OCI-LY3 (cell line): ENCODE data around the gene SGIP1.

ENCODE experiments used
- H2AFZ ChIP-seq: fragments of 200-600, 300-600 bp; shearing (Covaris generic); 2 replicates; pipeline ENCODE4 v1.6.0; 2014; ENCODE audit warnings: antibody characterized with exemption, low read depth, low read length
- H3K27ac ChIP-seq: fragments of 200-600, 300-600 bp; sonication (generic); 2 replicates; pipeline ENCODE4 v1.5.1; 2014; ENCODE audit warnings: mild to moderate bottlenecking, low read length, moderate library complexity, mixed read lengths
- H3K27me3 ChIP-seq: fragments of 200-600, 300-600 bp; sonication (generic); 2 replicates; pipeline ENCODE4 v1.6.1; 2014; ENCODE audit warnings: low read depth, low read length, mixed read lengths
- H3K36me3 ChIP-seq: fragments of 200-600, 300-600 bp; sonication (generic); replicated peaks from 2 replicates; pipeline ENCODE3; 2014; ENCODE audit warnings: low read depth, low read length, mixed read lengths
- H3K4me1 ChIP-seq: fragments of 300-600, 200-600 bp; sonication (generic); 2 replicates; pipeline ENCODE4 v1.6.1; 2014; ENCODE audit warnings: low read length, mixed read lengths
- H3K4me2 ChIP-seq: fragments of 200-600, 300-600 bp; sonication (generic); 2 replicates; pipeline ENCODE4 v1.6.1; 2014; ENCODE audit warnings: low read length, mixed read lengths
- H3K4me3 ChIP-seq: fragments of 300-600, 200-600 bp; sonication (generic); 2 replicates; pipeline ENCODE4 v1.5.1; 2014; ENCODE audit warnings: antibody characterized with exemption, mild to moderate bottlenecking, low read length, moderate library complexity
- H3K79me2 ChIP-seq: fragments of 300-600, 200-600 bp; shearing (Covaris generic); 2 replicates; pipeline ENCODE4 v1.6.1; 2014; ENCODE audit warnings: mild to moderate bottlenecking, low read length, mixed read lengths
- H3K9ac ChIP-seq: fragments of 300-600, 200-600 bp; shearing (Covaris generic); 2 replicates; pipeline ENCODE4 v1.6.0; 2014; ENCODE audit warnings: mild to moderate bottlenecking, low read length, moderate library complexity
- H3K9me3 ChIP-seq: fragments of 200-600, 300-600 bp; shearing (Covaris generic); 2 replicates; pipeline ENCODE4 v1.6.1; 2014; ENCODE audit warnings: low read length, mixed read lengths; ENCODE audit not compliant: insufficient read depth
- H4K20me1 ChIP-seq: fragments of 200-600, 300-600 bp; sonication (generic); 2 replicates; pipeline ENCODE4 v1.6.1; 2016; ENCODE audit warnings: low read length, mixed read lengths; ENCODE audit not compliant: insufficient read depth
- EZH2phosphoT487 ChIP-seq: fragments of 200-600 bp; shearing (Covaris generic); IDR thresholded peaks from 2 replicates; pipeline ENCODE4 v1.6.1; 2018; ENCODE audit warnings: antibody characterized with exemption, mixed run types, low read depth
- TF ChIP-seq, protein P1 (sequence below): fragments of 200-600, 300-600 bp; sonication (generic); IDR thresholded peaks from 2 replicates; pipeline ENCODE4 v1.5.1; 2014; ENCODE audit warnings: antibody characterized with exemption, low read length, low read depth

SGIP1 gene

DNA sequence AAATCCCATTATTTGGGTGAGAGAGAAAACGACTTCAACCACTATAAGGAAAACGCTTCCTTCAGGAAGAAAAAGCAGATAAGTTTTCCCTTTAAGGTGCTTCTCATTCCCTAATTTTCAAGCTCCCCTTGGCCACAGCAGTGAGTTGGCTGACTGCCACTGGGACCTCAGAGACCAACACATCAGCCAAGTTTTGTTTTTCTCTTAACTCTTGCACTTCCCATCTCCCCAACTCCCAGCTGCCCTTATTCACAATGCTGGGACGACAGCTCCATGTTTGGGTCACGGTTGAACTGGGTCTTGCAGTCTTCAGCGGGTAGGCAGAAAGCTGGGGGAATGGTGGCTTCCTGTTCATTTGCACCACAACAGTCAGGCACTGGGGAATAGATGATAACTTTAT is 18.9 kb downstream of the SGIP1 start:
- no peak overlapping the region for H3K4me3 ChIP-seq
- H2AFZ ChIP-seq = no peak overlapping the region
- H4K20me1 ChIP-seq = no peaks in the 10 kb centered on the region
- no peaks in the 10 kb centered on the region for H3K79me2 ChIP-seq
- H3K36me3 ChIP-seq = no peaks in the 10 kb centered on the region
- no peak overlapping the region for H3K9ac ChIP-seq
- H3K27me3 ChIP-seq = no peaks in the 10 kb centered on the region
- H3K4me2 ChIP-seq = no peak overlapping the region
- no peak overlapping the region for H3K27ac ChIP-seq
- no peaks in the 10 kb centered on the region for H3K4me1 ChIP-seq
- H3K9me3 ChIP-seq = no peaks in the 10 kb centered on the region
- TF ChIP-seq, protein P1, sequence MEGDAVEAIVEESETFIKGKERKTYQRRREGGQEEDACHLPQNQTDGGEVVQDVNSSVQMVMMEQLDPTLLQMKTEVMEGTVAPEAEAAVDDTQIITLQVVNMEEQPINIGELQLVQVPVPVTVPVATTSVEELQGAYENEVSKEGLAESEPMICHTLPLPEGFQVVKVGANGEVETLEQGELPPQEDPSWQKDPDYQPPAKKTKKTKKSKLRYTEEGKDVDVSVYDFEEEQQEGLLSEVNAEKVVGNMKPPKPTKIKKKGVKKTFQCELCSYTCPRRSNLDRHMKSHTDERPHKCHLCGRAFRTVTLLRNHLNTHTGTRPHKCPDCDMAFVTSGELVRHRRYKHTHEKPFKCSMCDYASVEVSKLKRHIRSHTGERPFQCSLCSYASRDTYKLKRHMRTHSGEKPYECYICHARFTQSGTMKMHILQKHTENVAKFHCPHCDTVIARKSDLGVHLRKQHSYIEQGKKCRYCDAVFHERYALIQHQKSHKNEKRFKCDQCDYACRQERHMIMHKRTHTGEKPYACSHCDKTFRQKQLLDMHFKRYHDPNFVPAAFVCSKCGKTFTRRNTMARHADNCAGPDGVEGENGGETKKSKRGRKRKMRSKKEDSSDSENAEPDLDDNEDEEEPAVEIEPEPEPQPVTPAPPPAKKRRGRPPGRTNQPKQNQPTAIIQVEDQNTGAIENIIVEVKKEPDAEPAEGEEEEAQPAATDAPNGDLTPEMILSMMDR = no peak
- TF ChIP-seq EZH2phosphoT487 = no peak

DNA sequence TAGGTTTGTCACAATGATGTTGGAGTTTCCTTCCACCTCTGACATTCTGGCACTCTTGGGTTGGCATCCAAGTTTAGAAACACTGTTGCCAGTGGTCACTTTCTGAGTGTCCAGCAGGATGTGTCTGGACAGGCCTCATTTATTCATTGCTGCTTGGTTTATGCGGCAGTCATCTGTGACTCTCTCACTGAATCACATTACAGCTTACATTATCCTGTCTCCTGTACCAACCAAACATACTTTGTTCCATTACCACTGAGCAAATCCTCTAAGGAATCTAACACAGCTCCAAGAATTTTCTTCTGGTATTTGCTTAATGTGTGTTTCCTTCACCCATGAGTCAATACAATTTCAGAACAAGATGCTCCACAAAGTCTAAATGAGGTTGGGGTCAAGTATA is 19.9 kb downstream of the SGIP1 start:
- no peak overlapping the region for H3K9ac ChIP-seq
- no peaks in the 10 kb centered on the region for H3K9me3 ChIP-seq
- no peak for TF ChIP-seq EZH2phosphoT487
- TF ChIP-seq, protein P1 = no peak
- no peaks in the 10 kb centered on the region for H4K20me1 ChIP-seq
- H2AFZ ChIP-seq = no peak overlapping the region
- H3K4me1 ChIP-seq = no peaks in the 10 kb centered on the region
- no peaks in the 10 kb centered on the region for H3K36me3 ChIP-seq
- no peaks in the 10 kb centered on the region for H3K79me2 ChIP-seq
- H3K27ac ChIP-seq = no peak overlapping the region
- H3K4me2 ChIP-seq = no peak overlapping the region
- H3K4me3 ChIP-seq = no peak overlapping the region
- H3K27me3 ChIP-seq = no peaks in the 10 kb centered on the region

DNA sequence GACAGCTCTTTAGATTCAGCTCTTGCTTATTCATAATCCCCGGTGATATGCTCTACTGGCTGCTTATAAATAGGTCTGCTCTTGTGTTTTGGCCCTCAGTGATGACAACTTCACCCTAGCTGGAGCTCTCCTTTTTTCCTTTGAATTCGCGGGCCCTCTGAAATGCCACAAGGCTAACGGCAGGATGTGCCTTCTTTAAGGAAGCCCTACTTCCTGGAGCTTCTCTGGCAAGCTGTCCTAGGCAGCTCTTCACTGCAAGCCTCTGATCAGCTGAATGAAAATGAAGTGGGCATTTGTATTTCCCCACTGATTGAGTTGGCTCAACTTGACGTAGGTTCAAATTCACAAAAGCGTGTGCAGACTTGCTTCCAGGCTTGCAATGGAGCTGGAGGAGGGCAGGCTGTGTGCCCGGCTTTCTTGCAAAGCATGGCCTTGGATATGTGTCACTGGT is 22.2 kb downstream of the SGIP1 start:
- Histone ChIP-seq H3K27ac (no peak overlapping the region), H3K4me1 (no peaks in the 10 kb centered on the region), H3K4me3 (no peak overlapping the region), H2AFZ (no peak overlapping the region), H3K9me3 (no peaks in the 10 kb centered on the region), H3K27me3 (no peaks in the 10 kb centered on the region), H4K20me1 (no peaks in the 10 kb centered on the region), H3K79me2 (no peaks in the 10 kb centered on the region), H3K4me2 (no peak overlapping the region), H3K36me3 (no peaks in the 10 kb centered on the region), H3K9ac (no peak overlapping the region)
- TF ChIP-seq, protein P1 = no peak
- no peak for TF ChIP-seq EZH2phosphoT487

DNA sequence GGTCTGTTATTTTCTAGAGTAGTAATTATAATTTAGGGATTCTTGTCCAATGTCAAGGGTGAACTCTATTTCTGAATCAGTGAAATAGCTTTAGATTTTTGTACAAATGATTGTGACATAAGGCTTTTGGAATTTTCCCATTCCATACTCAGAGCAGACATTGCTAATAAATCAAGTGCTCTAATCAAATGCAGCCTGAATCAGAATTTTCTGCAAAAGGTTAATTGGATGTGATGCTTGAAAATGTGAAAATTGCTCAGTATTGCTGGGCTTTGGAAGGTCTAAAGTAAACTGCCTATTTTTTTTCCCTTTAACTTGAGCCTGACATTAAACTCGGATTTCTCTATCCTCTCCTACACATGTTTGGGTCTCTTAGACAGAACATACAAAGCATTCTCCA is 23.2 kb downstream of the SGIP1 start:
- H4K20me1 ChIP-seq = no peaks in the 10 kb centered on the region
- no peak overlapping the region for H3K27ac ChIP-seq
- H3K4me3 ChIP-seq = no peak overlapping the region
- no peaks in the 10 kb centered on the region for H3K79me2 ChIP-seq
- H2AFZ ChIP-seq = no peak overlapping the region
- H3K36me3 ChIP-seq = no peaks in the 10 kb centered on the region
- no peaks in the 10 kb centered on the region for H3K9me3 ChIP-seq
- TF ChIP-seq EZH2phosphoT487 = no peak
- TF ChIP-seq, protein P1 = no peak
- no peaks in the 10 kb centered on the region for H3K27me3 ChIP-seq
- no peak overlapping the region for H3K4me2 ChIP-seq
- H3K9ac ChIP-seq = no peak overlapping the region
- no peaks in the 10 kb centered on the region for H3K4me1 ChIP-seq
